ENCODE results near the gene METTL23. TPM values are rescaled to one million over a fixed set of nuclear protein-coding genes. Genes with fewer than 3 reads are reported as not detected.

Gene METTL23
- total and polyA plus RNA-seq, 2 experiments from 2014 or later = 41.6 to 55.9 TPM

GRCh38 chr17:76737082-76737675 is 10.5 kb downstream of the METTL23 start, which contains the start of gene SRSF2:
SRSF2 (minus strand) TSS chr17:76737331; CDS start chr17:76737160, 171 bp downstream.
- H3K4me3 Mint-ChIP-seq = peak within 1 kb of the TSS; percentile 99

More at GRCh38 chr17:76737082-76737675, 10.5 kb downstream of the METTL23 start, which contains the start of gene SRSF2:
- peaks cover 12% of the 10 kb centered on the region; the same call in 1 of the 2 replicates for H3K4me1 ChIP-seq (ENCODE audit: insufficient read depth)
- Mint-ChIP-seq H3K27ac (peak within 1 kb of the TSS; percentile 100), H3K27me3 (ENCODE audit: insufficient read depth, low read depth, poor library complexity) (peaks cover 19% of the 10 kb centered on the region), H3K36me3 (ENCODE audit: low read depth) (peaks cover 55% of the 10 kb centered on the region), H3K4me1 (peaks cover 26% of the 10 kb centered on the region), H3K9me3 (peaks cover 9% of the 10 kb centered on the region; the same call in 2 of the 3 replicates)
- H3F3A ChIP-seq (replicated peaks; ENCODE audit: low read depth) = peaks cover 34% of the 10 kb centered on the region
- H3K27ac ChIP-seq (ENCODE audit: low read depth) = peak within 1 kb of the TSS; percentile 99
- no peaks in the 10 kb centered on the region for H3K27me3 ChIP-seq (ENCODE audit: insufficient read depth)
- TF ChIP-seq REST (IDR thresholded peaks at IDR 0.05; ENCODE audit: unreplicated experiment) (peak; percentile 34), ZNF462 (CRISPR knock-in tag; IDR thresholded peaks at IDR 0.05) (no peak), JUNB (IDR thresholded peaks at IDR 0.05; ENCODE audit: unreplicated experiment) (no peak), POLR2AphosphoS5 (IDR thresholded peaks at IDR 0.05; ENCODE audit: low read depth) (peak; percentile 99), CREB1 (CRISPR knock-in tag; IDR thresholded peaks at IDR 0.05; ENCODE audit: low read depth) (peak; percentile 60), ETS1 (IDR thresholded peaks at IDR 0.05) (peak; percentile 63), EZH2phosphoT487 (IDR thresholded peaks at IDR 0.05; ENCODE audit: unreplicated experiment) (no peak)
- peak within 1 kb of the TSS; percentile 73 for H2AFZ ChIP-seq
- peaks cover 56% of the 10 kb centered on the region for H3K79me2 ChIP-seq (replicated peaks; ENCODE audit: insufficient read depth)
- peak within 1 kb of the TSS; percentile 99 for H3K4me2 ChIP-seq
- peak within 1 kb of the TSS; percentile 97 for H3K4me3 ChIP-seq
- ATAC-seq = peak; percentile 73
- peaks cover 34% of the 10 kb centered on the region for H3K36me3 ChIP-seq (ENCODE audit: insufficient read depth)
- H4K20me1 ChIP-seq (replicated peaks; ENCODE audit: insufficient read depth) = peaks cover 28% of the 10 kb centered on the region
- DNase-seq (ENCODE audit: low spot score) = peak; percentile 99
- no peaks in the 10 kb centered on the region for H3K9me2 ChIP-seq (ENCODE audit: insufficient read depth)

Measured in GM23338 (cell line).